Keratinocyte (primary cell): ENCODE measurements around the gene FIBIN. TPM values are rescaled to one million over a fixed set of nuclear protein-coding genes. Genes with fewer than 3 reads are reported as not detected.

ENCODE experiments used
- DNase-seq: peaks from one replicate; pipeline ENCODE4 v3.0.0-alpha.2; 2011; ENCODE audit warnings: low read depth, missing footprints, low spot score
- FAIRE-seq: peaks from 2 replicates; lab custom pipeline; 2011; peaks lifted over from hg19 to GRCh38; lab: Jason Lieb, UNC
- H2AFZ ChIP-seq: 2 replicates; pipeline ENCODE4 v1.6.0; 2012; ENCODE audit warnings: low read length, control low read depth, inconsistent platforms; ENCODE audit not compliant: control insufficient read depth
- H3K27ac ChIP-seq: 2 replicates; pipeline ENCODE4 v1.5.1; 2011; ENCODE audit warnings: low read length; ENCODE audit not compliant: control insufficient read depth, insufficient read depth
- H3K27me3 ChIP-seq: 3 replicates; pipeline ENCODE4 v1.6.0; 2011; ENCODE audit warnings: low read length; ENCODE audit not compliant: control insufficient read depth, insufficient read depth; ENCODE audit errors: extremely low read depth
- H3K36me3 ChIP-seq, 2 experiments: 2 replicates in 1 of 2; 3 replicates in 1 of 2; pipeline ENCODE4 v1.5.1; 2011; ENCODE audit warnings: low read length in 2 of 2, mild to moderate bottlenecking in 1 of 2; ENCODE audit not compliant: control insufficient read depth in 2 of 2, insufficient read depth in 2 of 2; ENCODE audit errors: extremely low read depth in 1 of 2
- H3K4me1 ChIP-seq: 3 replicates; pipeline ENCODE4 v1.5.1; 2011; ENCODE audit warnings: low read length; ENCODE audit not compliant: control insufficient read depth, insufficient read depth; ENCODE audit errors: extremely low read depth
- H3K4me2 ChIP-seq: 3 replicates; pipeline ENCODE4 v1.6.0; 2011; ENCODE audit warnings: low read depth, low read length; ENCODE audit not compliant: control insufficient read depth, insufficient read depth; ENCODE audit errors: extremely low read depth
- H3K4me3 ChIP-seq, 3 experiments: fragments of 200-600 bp in 1 of 3; sonication (generic) in 1 of 3; 2 replicates in 2 of 3; 3 replicates in 1 of 3; pipeline ENCODE4 v1.5.1; 2011 to 2016; ENCODE audit warnings: low read length in 3 of 3, mild to moderate bottlenecking in 3 of 3, control low read depth in 2 of 3, inconsistent platforms in 1 of 3, low read depth in 1 of 3, mixed read lengths in 1 of 3, mixed run types in 1 of 3, moderate library complexity in 1 of 3; ENCODE audit not compliant: control insufficient read depth in 2 of 3, insufficient read depth in 2 of 3; ENCODE audit errors: extremely low read depth in 1 of 3
- H3K79me2 ChIP-seq: 2 replicates; pipeline ENCODE4 v1.6.0; 2012; ENCODE audit warnings: low read length; ENCODE audit not compliant: control insufficient read depth, insufficient read depth
- H3K9ac ChIP-seq: 3 replicates; pipeline ENCODE4 v1.6.0; 2011; ENCODE audit warnings: low read length; ENCODE audit not compliant: control insufficient read depth, insufficient read depth; ENCODE audit errors: extremely low read depth
- H3K9me1 ChIP-seq: 3 replicates; pipeline ENCODE4 v1.6.0; 2011; ENCODE audit warnings: low read length; ENCODE audit not compliant: control insufficient read depth, insufficient read depth; ENCODE audit errors: extremely low read depth
- H3K9me3 ChIP-seq: 2 replicates; pipeline ENCODE4 v1.5.1; 2012; ENCODE audit warnings: low read depth, low read length; ENCODE audit not compliant: control insufficient read depth
- H4K20me1 ChIP-seq: 3 replicates; pipeline ENCODE4 v1.6.0; 2011; ENCODE audit warnings: low read length; ENCODE audit not compliant: control insufficient read depth, insufficient read depth; ENCODE audit errors: extremely low read depth
- EZH2 ChIP-seq: IDR thresholded peaks from one replicate; pipeline ENCODE4 v1.6.1; 2012; ENCODE audit warnings: inconsistent platforms, mild to moderate bottlenecking, low read length, moderate library complexity
- dilution Hi-C: fragments of 300-500 bp; cut with MboI; formaldehyde crosslinking; loops from one replicate; pipeline ENCODE4 v1.7.0; 2020; ENCODE audit warnings: low sequenced_read_pairs; ENCODE audit not compliant: extremely low pct_ligation_motif_present
- polyA plus RNA-seq, 5 experiments: library from polyadenylated mRNA; depleted of rRNA in 3 of 5; stranded (reverse) in 3 of 5; stranded (forward) in 1 of 5; unstranded in 1 of 5; fragments of >200 nt; gene quantifications; 1 replicate in 1 of 5; 2 replicates in 3 of 5; 3 replicates in 1 of 5; pipeline versions ENCODE4 v1.2.1 to v1.2.3, GENCODE V29; 2011 to 2012; ENCODE audit warnings: missing spikeins in 2 of 5, low read depth in 1 of 5, low replicate concordance in 1 of 5
- TF ChIP-seq, protein P1 (sequence below), 3 experiments: IDR thresholded peaks in 1 of 3; conservative IDR thresholded peaks in 1 of 3; optimal IDR thresholded peaks in 1 of 3; 2 replicates in 2 of 3; 3 replicates in 1 of 3; pipeline versions ENCODE3 to v1.5.1; 2011; ENCODE audit warnings: low read length in 3 of 3, mild to moderate bottlenecking in 3 of 3, moderate library complexity in 2 of 3, control low read depth in 1 of 3, inconsistent platforms in 1 of 3; ENCODE audit not compliant: insufficient read depth in 2 of 3; ENCODE audit errors: extremely low read depth in 1 of 3

FIBIN gene
- polyA plus RNA-seq, 1 donor (not counting 4 experiments of a cell fraction or from before 2014, with no cell fraction given), result 0.30 TPM

DNA sequence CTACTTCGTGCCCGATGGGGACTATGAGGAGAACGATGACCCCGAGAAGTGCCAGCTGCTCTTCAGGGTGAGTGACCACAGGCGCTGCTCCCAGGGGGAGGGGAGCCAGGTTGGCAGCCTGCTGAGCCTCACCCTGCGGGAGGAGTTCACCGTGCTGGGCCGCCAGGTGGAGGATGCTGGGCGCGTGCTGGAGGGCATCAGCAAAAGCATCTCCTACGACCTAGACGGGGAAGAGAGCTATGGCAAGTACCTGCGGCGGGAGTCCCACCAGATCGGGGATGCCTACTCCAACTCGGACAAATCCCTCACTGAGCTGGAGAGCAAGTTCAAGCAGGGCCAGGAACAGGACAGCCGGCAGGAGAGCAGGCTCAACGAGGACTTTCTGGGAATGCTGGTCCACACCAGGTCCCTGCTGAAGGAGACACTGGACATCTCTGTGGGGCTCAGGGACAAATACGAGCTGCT, 751 bp downstream of the FIBIN start:
- peaks cover 13% of the 10 kb centered on the region for H3K27me3 ChIP-seq
- no peak overlapping the region for H2AFZ ChIP-seq
- dilution Hi-C loops, result no loop called here
- peaks cover 11% of the 10 kb centered on the region for H3K4me1 ChIP-seq
- H3K27ac ChIP-seq, result no peak overlapping the region
- H3K4me2 ChIP-seq, result peak overlapping the region; percentile 87
- H3K79me2 ChIP-seq, result no peaks in the 10 kb centered on the region
- H4K20me1 ChIP-seq, result no peaks in the 10 kb centered on the region
- H3K9me3 ChIP-seq, result no peaks in the 10 kb centered on the region
- H3K4me3 ChIP-seq, result peak overlapping the region in 1 of 3 experiments; percentile 70
- FAIRE-seq, result no peak
- H3K9ac ChIP-seq, result no peak overlapping the region
- no peaks in the 10 kb centered on the region for H3K9me1 ChIP-seq
- no peak for DNase-seq
- TF ChIP-seq, protein P1, sequence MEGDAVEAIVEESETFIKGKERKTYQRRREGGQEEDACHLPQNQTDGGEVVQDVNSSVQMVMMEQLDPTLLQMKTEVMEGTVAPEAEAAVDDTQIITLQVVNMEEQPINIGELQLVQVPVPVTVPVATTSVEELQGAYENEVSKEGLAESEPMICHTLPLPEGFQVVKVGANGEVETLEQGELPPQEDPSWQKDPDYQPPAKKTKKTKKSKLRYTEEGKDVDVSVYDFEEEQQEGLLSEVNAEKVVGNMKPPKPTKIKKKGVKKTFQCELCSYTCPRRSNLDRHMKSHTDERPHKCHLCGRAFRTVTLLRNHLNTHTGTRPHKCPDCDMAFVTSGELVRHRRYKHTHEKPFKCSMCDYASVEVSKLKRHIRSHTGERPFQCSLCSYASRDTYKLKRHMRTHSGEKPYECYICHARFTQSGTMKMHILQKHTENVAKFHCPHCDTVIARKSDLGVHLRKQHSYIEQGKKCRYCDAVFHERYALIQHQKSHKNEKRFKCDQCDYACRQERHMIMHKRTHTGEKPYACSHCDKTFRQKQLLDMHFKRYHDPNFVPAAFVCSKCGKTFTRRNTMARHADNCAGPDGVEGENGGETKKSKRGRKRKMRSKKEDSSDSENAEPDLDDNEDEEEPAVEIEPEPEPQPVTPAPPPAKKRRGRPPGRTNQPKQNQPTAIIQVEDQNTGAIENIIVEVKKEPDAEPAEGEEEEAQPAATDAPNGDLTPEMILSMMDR (optimal IDR thresholded peaks at IDR 0.05 in 1 of 3, IDR thresholded peaks at IDR 0.05 in 1 of 3, conservative IDR thresholded peaks at IDR 0.05 in 1 of 3; ENCODE audit: extremely low read depth in 1 of 3, insufficient read depth in 2 of 3, low read length in 3 of 3), result peak in 2 of 3 experiments; percentile 3 to 14
- no peak for TF ChIP-seq EZH2
- H3K36me3 ChIP-seq, result no peaks in the 10 kb centered on the region

DNA sequence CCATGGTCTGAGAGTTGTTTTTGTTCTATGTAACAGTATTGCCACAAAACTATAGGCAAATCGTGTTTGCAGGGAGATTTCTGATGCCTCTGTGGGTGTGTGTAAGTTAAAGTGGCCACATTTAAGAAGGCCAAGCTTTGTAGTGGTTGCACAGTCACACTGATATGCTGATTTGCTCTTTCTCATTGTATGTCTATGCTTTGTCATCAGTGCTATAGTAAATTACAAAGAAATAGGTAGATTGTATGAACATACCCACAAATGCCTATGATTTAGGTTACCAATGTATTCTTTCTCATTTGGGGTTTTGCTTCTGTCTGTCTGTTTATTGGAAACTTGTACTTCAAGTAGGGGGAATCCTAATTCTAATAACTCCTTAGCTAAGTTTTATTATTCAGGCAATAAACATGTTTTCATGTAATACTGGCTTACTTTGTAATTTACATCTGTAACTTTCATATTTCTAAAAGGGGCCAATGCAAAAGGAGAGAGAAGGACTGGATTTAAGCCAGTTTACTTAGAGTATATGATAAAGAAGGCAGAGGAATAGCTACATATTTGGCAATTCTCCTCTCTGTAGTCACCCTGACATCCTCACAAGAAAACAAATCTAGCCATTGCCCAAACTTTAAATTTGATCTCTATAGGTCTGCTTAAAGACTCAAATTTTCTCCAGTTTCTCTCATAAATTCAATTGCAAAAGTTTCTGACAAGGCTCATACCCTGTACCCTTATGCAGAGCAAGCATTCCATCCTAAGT, 2.0 kb downstream of the FIBIN start:
- Histone ChIP-seq H3K9me1 (no peaks in the 10 kb centered on the region), H3K79me2 (no peaks in the 10 kb centered on the region), H3K27ac (no peak overlapping the region), H3K4me3 (no peak overlapping the region), H3K9ac (no peak overlapping the region), H3K9me3 (no peaks in the 10 kb centered on the region), H3K4me1 (peaks cover 11% of the 10 kb centered on the region), H2AFZ (no peak overlapping the region), H3K4me2 (no peak overlapping the region), H3K36me3 (no peaks in the 10 kb centered on the region), H4K20me1 (no peaks in the 10 kb centered on the region), H3K27me3 (peaks cover 13% of the 10 kb centered on the region)
- TF ChIP-seq, protein P1 (optimal IDR thresholded peaks at IDR 0.05 in 1 of 3, IDR thresholded peaks at IDR 0.05 in 1 of 3, conservative IDR thresholded peaks at IDR 0.05 in 1 of 3; ENCODE audit: extremely low read depth in 1 of 3, insufficient read depth in 2 of 3, low read length in 3 of 3), result no peak
- no peak for TF ChIP-seq EZH2
- DNase-seq (no peak), FAIRE-seq (no peak)
- dilution Hi-C loops, result no loop called here
